ENCODE results near the gene HACL1. TPM values are rescaled to one million over a fixed set of nuclear protein-coding genes. Genes with fewer than 3 reads are reported as not detected.

HACL1 gene
- total RNA-seq, 1 donor from 2014 or later: 12.6 TPM

- no peak for DNase-seq (ENCODE audit: low spot score)
- intact Hi-C loops (cut with DNase I): no loop called here
These were observed 9.4 kb downstream of the HACL1 start for GRCh38 chr3:15591928-15592327.

DNA sequence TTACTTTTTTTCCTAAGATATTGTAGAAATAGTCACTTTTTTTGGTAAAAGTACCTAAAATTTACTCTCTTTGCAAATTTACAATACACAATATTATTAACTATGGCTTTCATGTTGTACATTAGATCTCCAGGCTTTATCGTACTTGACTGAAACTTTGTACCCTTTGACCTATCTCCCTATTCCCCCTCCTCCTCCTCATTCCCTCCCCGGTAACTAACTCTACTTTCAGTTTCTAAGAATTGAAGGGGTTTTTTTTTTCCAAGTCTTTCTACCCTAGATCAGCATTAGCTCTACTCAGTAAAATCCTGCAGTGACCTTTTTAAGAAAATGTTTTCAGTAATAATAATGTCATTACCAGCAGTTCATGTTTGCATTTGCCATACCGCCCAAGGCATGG is 10.1 kb downstream of the HACL1 start:
- no peak for DNase-seq (ENCODE audit: low spot score)
- intact Hi-C loops (cut with DNase I): no loop called here

- intact Hi-C loops (cut with DNase I): no loop called here
- no peak for DNase-seq (ENCODE audit: low spot score)
These were observed 16.1 kb downstream of the HACL1 start for GRCh38 chr3:15585111-15585845.

DNA sequence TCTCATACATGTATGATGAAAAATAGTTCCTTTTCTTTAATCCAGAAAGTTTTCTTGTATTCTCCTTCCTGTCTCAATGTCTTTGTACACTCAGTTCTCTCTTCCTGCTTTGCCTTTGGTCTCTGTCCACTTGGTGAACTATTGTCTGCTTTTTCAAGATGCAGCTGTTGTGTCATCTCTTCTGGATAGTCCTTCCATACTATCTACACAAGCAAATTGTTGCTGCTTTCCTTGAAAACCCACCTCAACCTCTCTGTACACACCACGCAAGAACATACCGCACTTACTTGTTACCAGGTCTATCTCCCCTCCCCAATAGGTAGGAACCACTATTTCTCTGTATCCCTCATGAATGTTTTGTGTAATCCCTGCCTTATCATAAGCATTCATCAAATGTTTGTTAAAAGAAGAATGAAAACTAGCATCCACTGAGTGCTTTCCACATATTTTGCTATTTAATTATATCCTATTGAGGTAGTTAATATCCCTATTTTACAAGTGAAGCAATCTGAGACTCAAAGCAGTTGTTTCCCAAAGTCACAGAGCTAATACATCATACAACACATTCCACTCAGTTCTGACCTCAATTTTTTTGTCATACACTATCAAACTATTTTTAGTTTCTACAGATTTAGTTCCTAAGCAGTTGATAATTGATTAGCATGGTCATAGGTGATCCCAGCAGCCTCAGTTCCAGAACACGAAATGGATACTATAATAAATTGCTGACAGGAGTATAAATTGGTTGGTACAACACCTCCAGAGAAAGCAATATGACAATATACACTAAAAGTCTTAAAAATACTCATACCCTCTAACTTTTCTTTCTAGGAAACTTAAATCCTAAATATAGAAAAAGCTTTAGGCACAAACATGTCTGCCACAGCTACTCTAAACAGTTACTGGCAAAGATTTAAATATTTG is 19.6 kb downstream of the HACL1 start:
- no peak for DNase-seq (ENCODE audit: low spot score)
- intact Hi-C loops (cut with DNase I): no loop called here

DNA sequence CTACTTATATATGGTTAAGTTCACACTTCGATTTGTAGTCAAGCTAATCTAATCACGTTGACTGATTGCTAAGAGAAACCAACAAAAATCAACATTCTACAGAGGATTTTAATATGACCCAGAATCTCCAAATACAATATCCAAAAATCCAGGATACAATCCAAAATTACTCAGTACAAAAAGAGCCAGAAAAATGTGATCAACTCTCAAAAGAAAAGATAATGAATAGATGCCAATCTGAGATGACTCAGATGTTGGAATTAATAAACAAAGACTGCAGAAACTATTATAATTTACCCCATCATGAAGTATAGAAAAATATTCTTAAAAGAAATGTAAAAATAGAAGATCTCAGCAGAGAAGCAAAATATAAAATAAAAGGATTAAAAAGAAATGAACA is 22.3 kb downstream of the HACL1 start:
- intact Hi-C loops (cut with DNase I): loop anchor here (10.0 kb wide), 1 partner anchor 344 kb away; no protein-coding TSS in a partner anchor
- no peak for DNase-seq (ENCODE audit: low spot score)

- DNase-seq (ENCODE audit: low spot score): no peak
- intact Hi-C loops (cut with DNase I): loop anchor here (10.0 kb wide), 1 partner anchor 344 kb away; no protein-coding TSS in a partner anchor
These were observed 23.0 kb downstream of the HACL1 start for GRCh38 chr3:15578289-15578867.

DNA sequence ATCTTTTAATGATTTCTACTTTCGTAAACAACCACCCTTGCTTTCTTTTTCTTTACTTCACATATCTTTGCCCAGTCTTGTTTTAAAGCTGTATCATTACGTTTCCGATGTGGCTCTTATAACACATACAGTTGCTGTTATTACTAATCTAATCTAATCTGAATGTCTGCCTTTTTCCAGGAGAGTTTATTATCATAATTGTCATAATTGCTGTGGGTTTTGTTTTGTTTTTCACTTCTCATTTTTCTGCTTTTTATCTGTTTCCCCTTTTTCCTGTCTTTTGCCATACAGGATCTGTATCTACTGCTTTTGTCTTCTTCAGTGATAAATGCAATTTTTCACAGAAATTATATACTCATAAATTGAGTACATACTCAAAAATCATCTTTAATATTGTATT is 24.9 kb downstream of the HACL1 start:
- no peak for DNase-seq (ENCODE audit: low spot score)
- intact Hi-C loops (cut with DNase I): loop anchor here (10.0 kb wide), 1 partner anchor 342 kb away; no protein-coding TSS in a partner anchor

DNA sequence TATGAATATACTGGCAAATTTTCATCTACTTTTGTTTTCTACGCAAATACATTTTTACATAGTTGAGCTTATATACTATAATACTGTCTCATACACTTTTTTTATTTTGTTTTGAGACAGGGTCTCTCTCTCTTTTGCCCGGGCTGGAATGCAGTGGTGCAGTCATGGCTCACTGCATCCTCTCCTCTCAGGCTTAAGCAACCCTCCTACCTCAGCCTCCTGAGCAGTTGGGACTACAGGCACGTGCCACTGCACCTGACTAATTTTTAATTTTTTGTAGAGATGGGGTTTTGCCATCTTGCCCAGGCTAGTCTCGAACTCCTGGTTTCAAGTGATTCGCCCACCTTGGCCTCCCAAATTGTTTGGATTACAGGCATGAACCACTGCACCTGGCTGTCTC is 25.9 kb downstream of the HACL1 start:
- DNase-seq (ENCODE audit: low spot score): no peak
- intact Hi-C loops (cut with DNase I): loop anchor here (10.0 kb wide), 1 partner anchor 341 kb away; no protein-coding TSS in a partner anchor

DNA sequence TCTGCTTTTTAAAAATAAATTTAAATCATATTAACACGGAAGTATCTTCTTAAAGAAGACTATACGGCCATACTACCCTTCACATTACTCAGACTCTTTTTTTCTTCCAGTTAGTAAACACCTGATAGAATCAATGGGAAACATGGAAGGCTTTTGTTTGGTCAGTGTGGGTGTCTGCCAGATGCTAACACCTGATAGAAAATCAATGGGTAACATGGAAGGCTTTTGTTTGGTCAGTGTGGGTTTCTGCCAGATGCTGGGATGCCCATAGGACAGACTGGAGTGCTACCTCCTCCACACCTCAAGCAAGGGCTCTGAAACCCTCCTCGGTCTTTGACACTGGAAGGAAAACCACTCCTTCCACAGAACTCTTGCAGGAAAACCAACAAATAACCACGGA is 29.2 kb downstream of the HACL1 start:
- intact Hi-C loops (cut with DNase I): loop anchor here (10.0 kb wide), 1 partner anchor 337 kb away; no protein-coding TSS in a partner anchor
- DNase-seq (ENCODE audit: low spot score): no peak

- intact Hi-C loops (cut with DNase I): no loop called here
- no peak for DNase-seq (ENCODE audit: low spot score)
These were observed 38.2 kb downstream of the HACL1 start for GRCh38 chr3:15563190-15563589.

- intact Hi-C loops (cut with DNase I): no loop called here
- no peak for DNase-seq (ENCODE audit: low spot score)
These were observed 38.8 kb downstream of the HACL1 start for GRCh38 chr3:15562560-15562959.

DNA sequence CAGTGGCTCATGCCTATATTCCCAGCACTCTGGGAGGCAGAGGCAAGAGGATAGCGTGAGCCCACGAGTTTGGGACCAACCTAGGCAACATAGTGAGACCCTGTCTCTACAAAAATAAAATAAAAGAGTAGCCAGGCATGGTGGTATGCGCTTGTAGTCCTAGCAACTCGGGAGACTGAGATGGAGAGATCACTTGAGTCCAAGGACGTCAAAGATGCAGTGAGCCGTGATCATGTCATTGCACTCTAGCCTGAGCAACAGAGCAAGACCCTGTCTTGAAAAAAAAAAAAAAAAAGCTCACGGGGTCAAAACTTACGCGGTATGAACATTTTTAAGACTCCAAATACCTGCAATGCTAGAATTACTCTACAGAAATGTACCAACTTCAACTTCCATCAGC is 42.8 kb downstream of the HACL1 start:
- intact Hi-C loops (cut with DNase I): no loop called here
- no peak for DNase-seq (ENCODE audit: low spot score)

GRCh38 chr3:15557511-15557946 is 43.8 kb downstream of the HACL1 start:
- intact Hi-C loops (cut with DNase I): loop anchor here (2.0 kb wide), 2 partner anchors 131 to 355 kb away; partner anchors contain the start of genes EAF1 and METTL6
- no peak for DNase-seq (ENCODE audit: low spot score)

- intact Hi-C loops (cut with DNase I): loop anchor here (2.0 kb wide), 2 partner anchors 130 to 354 kb away; partner anchors contain the start of genes EAF1 and METTL6
- DNase-seq (ENCODE audit: low spot score): no peak
These were observed 44.9 kb downstream of the HACL1 start for GRCh38 chr3:15556512-15556911.

GRCh38 chr3:15553749-15554148 is 47.6 kb downstream of the HACL1 start:
- no peak for DNase-seq (ENCODE audit: low spot score)
- intact Hi-C loops (cut with DNase I): loop anchor here (2.0 kb wide), 1 partner anchor 57 kb away; no protein-coding TSS in a partner anchor

- intact Hi-C loops (cut with DNase I): loop anchor here (2.0 kb wide), 1 partner anchor 55 kb away; no protein-coding TSS in a partner anchor
- no peak for DNase-seq (ENCODE audit: low spot score)
These were observed 49.5 kb downstream of the HACL1 start for GRCh38 chr3:15551902-15552301.

- intact Hi-C loops (cut with DNase I): no loop called here
- DNase-seq (ENCODE audit: low spot score): no peak
These were observed 51.5 kb downstream of the HACL1 start for GRCh38 chr3:15549846-15550245.

GRCh38 chr3:15542614-15543013 is 58.8 kb downstream of the HACL1 start:
- intact Hi-C loops (cut with DNase I): no loop called here
- DNase-seq (ENCODE audit: low spot score): no peak

- intact Hi-C loops (cut with DNase I): no loop called here
- DNase-seq (ENCODE audit: low spot score): no peak
These were observed 60.0 kb downstream of the HACL1 start for GRCh38 chr3:15541371-15541770.

DNA sequence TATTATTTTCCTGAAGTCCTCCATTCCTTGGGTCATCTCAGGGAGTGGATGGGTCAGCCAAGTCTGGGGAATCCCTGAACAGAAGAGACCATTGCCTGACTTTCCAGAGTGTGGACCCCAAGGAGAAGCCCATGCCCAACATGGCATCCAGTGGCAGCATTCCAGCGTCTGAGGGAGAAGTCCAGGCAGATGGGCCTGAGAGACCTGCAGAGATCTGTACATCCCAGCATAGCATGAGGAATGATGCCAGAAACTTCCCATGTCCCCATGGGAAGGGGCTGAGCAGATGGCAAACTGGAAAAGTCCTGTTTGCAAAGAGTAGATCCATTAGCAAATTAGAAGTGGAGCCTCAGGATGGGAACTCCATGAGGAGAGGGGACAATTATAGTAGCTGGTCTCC is 62.3 kb downstream of the HACL1 start:
- no peak for DNase-seq (ENCODE audit: low spot score)
- intact Hi-C loops (cut with DNase I): no loop called here

Measured in cardiac septum (tissue), 1 donor.